Progenitor cell of endocrine pancreas (in vitro differentiated cells): ENCODE measurements around the gene SORT1. TPM values are rescaled to one million over a fixed set of nuclear protein-coding genes. Genes with fewer than 3 reads are reported as not detected.
A peak's percentile ranks its signal among the peaks of the same experiment; 100 is the strongest.

ENCODE experiments used
- DNase-seq: peaks from one replicate; pipeline ENCODE4 v3.0.0; 2021; ENCODE audit warnings: low spot score; ENCODE audit not compliant: unreplicated experiment
- H3K27ac Mint-ChIP-seq: 2 replicates; pipeline ENCODE4 v1.8.0; 2021; ENCODE audit warnings: mild to moderate bottlenecking, moderate library complexity, mixed read lengths
- H3K27me3 Mint-ChIP-seq: 2 replicates; pipeline ENCODE4 v1.8.0; 2021; ENCODE audit warnings: mixed read lengths
- H3K36me3 Mint-ChIP-seq: 2 replicates; pipeline ENCODE4 v1.8.0; 2022; ENCODE audit warnings: mixed read lengths; ENCODE audit not compliant: insufficient read depth
- H3K4me1 Mint-ChIP-seq: 2 replicates; pipeline ENCODE4 v1.8.0; 2021; ENCODE audit warnings: low read depth, mixed read lengths
- H3K4me3 Mint-ChIP-seq: 2 replicates; pipeline ENCODE4 v1.8.0; 2021; ENCODE audit warnings: low read depth, mild to moderate bottlenecking, moderate library complexity, mixed read lengths
- H3K9me3 Mint-ChIP-seq: 2 replicates; pipeline ENCODE4 v1.8.0; 2021; ENCODE audit warnings: low read depth, mixed read lengths
- total RNA-seq: library from RNA; stranded (reverse); gene quantifications from 2 replicates; pipeline ENCODE4 v1.2.1, GENCODE V29; 2021
- TF ChIP-seq, protein P1 (sequence below): fragments of 200-600 bp; sonication (generic); IDR thresholded peaks from one replicate; pipeline ENCODE4 v1.5.0; 2021; ENCODE audit warnings: antibody characterized with exemption, mild to moderate bottlenecking; ENCODE audit not compliant: unreplicated experiment

SORT1 gene
- total RNA-seq, 1 donor from 2014 or later: 110 TPM

DNA sequence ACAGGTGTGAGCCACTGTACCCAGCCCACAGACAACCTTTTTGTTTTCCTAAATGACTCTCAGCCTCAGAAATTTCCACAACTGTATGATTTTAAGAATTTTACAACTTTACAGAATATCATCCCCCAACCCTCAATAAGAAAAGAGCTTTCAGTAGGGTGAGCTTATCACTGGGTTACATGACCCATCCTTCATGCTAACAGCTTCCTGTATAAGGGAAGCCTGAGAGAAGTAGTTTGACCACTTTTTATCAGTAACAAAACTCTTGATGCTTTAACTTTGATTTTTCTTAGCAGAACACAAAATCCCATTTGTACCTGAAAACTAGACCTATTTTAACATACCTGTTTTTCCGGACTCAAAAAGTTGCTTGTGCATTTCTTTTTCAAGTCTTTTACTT is 81.2 kb downstream of the SORT1 start:
- DNase-seq: no peak
- TF ChIP-seq, protein P1, sequence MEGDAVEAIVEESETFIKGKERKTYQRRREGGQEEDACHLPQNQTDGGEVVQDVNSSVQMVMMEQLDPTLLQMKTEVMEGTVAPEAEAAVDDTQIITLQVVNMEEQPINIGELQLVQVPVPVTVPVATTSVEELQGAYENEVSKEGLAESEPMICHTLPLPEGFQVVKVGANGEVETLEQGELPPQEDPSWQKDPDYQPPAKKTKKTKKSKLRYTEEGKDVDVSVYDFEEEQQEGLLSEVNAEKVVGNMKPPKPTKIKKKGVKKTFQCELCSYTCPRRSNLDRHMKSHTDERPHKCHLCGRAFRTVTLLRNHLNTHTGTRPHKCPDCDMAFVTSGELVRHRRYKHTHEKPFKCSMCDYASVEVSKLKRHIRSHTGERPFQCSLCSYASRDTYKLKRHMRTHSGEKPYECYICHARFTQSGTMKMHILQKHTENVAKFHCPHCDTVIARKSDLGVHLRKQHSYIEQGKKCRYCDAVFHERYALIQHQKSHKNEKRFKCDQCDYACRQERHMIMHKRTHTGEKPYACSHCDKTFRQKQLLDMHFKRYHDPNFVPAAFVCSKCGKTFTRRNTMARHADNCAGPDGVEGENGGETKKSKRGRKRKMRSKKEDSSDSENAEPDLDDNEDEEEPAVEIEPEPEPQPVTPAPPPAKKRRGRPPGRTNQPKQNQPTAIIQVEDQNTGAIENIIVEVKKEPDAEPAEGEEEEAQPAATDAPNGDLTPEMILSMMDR: no peak
- Mint-ChIP-seq H3K36me3 (peaks cover 43% of the 10 kb centered on the region), H3K4me1 (no peaks in the 10 kb centered on the region), H3K27me3 (no peaks in the 10 kb centered on the region), H3K9me3 (no peaks in the 10 kb centered on the region), H3K27ac (no peak overlapping the region), H3K4me3 (no peak overlapping the region)

DNA sequence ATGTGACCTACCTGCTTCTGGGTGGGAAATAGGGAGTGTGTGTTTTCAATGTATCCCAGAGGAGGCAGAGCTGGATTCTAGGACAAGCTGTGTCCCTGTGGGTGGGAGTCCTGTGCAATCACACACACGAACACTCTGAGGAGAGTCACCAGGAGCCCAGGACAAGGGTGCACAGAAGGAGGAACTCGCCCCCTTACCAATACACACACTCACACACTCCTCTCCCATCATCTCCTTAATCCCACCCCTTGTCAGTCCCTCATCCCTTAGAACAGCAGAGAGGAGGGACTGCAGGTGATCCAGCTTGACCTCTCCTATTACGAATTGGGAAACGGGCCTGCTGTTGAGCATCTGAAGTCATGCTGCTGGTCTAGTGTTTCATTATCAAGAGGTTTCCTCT is 82.4 kb downstream of the SORT1 start:
- H3K27me3 Mint-ChIP-seq: no peaks in the 10 kb centered on the region
- peaks cover 37% of the 10 kb centered on the region for H3K36me3 Mint-ChIP-seq
- no peak for DNase-seq
- peaks cover 3% of the 10 kb centered on the region for H3K4me1 Mint-ChIP-seq
- no peaks in the 10 kb centered on the region for H3K9me3 Mint-ChIP-seq
- H3K4me3 Mint-ChIP-seq: no peak overlapping the region
- TF ChIP-seq, protein P1: no peak
- no peak overlapping the region for H3K27ac Mint-ChIP-seq

DNA sequence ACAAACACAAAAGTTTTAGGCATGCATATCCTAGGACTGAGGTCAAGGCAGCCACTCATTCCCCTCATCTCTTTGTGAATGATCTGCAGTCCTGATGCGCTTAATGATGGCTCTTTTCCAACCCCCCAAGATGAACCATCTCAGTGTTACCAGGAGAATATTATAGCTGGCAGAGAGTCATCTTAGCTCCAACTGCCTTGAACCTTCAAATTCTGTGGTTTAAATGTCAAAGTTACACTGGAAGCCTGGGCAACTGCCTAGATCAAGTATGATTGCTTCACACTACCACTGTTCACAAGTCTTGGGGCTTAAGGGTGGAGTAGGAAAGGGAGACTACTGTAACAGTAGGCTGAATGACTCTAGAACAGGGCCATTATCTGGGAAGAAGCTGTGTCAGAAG is 82.9 kb downstream of the SORT1 start:
- Mint-ChIP-seq H3K27ac (peak overlapping the region; percentile 7), H3K4me1 (peaks cover 3% of the 10 kb centered on the region), H3K36me3 (peaks cover 36% of the 10 kb centered on the region), H3K4me3 (no peak overlapping the region), H3K9me3 (no peaks in the 10 kb centered on the region), H3K27me3 (no peaks in the 10 kb centered on the region)
- TF ChIP-seq, protein P1: no peak
- DNase-seq: no peak

DNA sequence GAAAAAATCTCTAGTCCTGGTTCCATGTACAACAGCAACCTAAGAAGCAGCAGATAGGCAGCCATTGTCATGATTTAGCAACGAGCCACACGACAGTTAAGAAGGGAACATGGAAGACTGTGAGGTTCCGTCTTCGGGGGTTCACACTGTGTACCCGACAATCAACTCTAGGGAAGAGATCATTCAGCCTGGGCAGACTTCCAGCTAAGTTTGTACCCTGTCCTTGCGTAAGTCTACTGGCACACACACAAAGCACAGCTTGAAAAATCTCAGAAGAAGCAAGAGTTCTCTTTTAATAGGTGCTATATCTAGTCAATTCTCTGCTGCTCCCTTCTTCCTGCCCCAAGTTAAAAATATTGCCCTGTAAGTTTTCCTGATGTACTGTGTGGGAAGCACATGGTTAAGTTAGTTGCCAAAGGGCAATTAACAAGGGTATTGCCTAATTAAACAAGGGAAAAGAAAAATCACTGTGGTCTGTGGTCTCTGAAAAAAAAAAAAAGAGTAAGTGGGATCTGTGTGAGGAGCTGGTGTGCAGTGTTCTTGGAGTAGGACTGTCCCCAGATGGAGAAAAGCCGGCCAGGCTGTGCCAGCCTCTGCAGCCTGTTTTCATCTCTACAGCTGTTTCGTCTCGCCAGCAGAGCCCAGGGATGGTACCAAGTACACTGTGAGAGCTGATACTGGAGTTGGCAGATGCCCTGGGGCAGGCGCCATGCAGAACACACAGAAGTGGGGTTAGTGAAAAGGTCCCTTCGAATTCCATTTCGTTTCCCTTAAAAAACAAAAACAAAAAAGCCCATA is 84.5 kb downstream of the SORT1 start:
- no peaks in the 10 kb centered on the region for H3K9me3 Mint-ChIP-seq
- H3K4me1 Mint-ChIP-seq: peaks cover 3% of the 10 kb centered on the region
- H3K4me3 Mint-ChIP-seq: no peak overlapping the region
- H3K36me3 Mint-ChIP-seq: peaks cover 29% of the 10 kb centered on the region
- H3K27me3 Mint-ChIP-seq: no peaks in the 10 kb centered on the region
- TF ChIP-seq, protein P1: no peak
- no peak for DNase-seq
- no peak overlapping the region for H3K27ac Mint-ChIP-seq

- no peak for DNase-seq
- Mint-ChIP-seq H3K27me3 (no peaks in the 10 kb centered on the region), H3K27ac (no peak overlapping the region), H3K36me3 (peaks cover 26% of the 10 kb centered on the region), H3K9me3 (no peaks in the 10 kb centered on the region), H3K4me3 (no peak overlapping the region), H3K4me1 (peaks cover 9% of the 10 kb centered on the region)
- TF ChIP-seq, protein P1: no peak
Observed at GRCh38 chr1:109312246-109312645, 85.5 kb downstream of the SORT1 start.
